Astrocyte of the cerebellum (primary cell): ENCODE measurements around the gene FBLN2.

Experiments used
- DNase-seq: peaks from one replicate; pipeline ENCODE4 v3.0.0-alpha.2; 2011; ENCODE audit warnings: low read depth
- H3K4me3 ChIP-seq: 2 replicates; pipeline ENCODE4 v1.5.1; 2011; ENCODE audit warnings: mild to moderate bottlenecking, low read depth, low read length, moderate library complexity
- CTCF ChIP-seq: IDR thresholded peaks from 2 replicates; pipeline ENCODE4 v1.5.1; 2012; ENCODE audit warnings: low read length, low read depth, moderate library complexity, mild to moderate bottlenecking; ENCODE audit errors: missing control alignments
- in situ Hi-C: cut with HindIII; loops from 2 replicates; pipeline ENCODE4 v1.10.0; 2017; ENCODE audit warnings: low sequenced_read_pairs

FBLN2 gene

DNA sequence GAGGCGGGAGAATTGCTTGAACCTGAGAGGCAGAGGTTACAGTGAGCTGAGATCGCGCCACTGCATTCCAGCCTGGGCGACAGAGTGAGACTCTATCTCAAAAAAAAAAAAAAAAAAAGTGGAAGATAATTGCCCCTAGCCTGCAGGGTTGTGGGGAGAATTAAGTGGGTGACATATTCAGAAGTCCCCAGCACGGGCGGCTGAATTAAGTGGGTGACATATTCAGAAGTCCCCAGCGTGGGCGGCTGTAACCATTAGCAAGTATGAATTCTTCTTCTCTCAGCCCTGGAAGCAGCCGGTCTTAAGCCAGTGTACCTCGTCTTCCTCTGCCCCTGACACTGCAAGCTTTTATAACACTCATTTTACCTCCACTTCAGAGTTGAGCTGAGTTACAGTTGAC is 44.7 kb downstream of the FBLN2 start:
- no peak for TF ChIP-seq CTCF
- H3K4me3 ChIP-seq = no peak overlapping the region
- in situ Hi-C loops = no loop called here
- DNase-seq = no peak

GRCh38 chr3:13594146-13594545 is 45.2 kb downstream of the FBLN2 start:
- no peak overlapping the region for H3K4me3 ChIP-seq
- in situ Hi-C loops = no loop called here
- DNase-seq = no peak
- no peak for TF ChIP-seq CTCF

GRCh38 chr3:13594991-13595421 is 46.1 kb downstream of the FBLN2 start:
- H3K4me3 ChIP-seq = no peak overlapping the region
- TF ChIP-seq CTCF = no peak
- in situ Hi-C loops = no loop called here
- no peak for DNase-seq

DNA sequence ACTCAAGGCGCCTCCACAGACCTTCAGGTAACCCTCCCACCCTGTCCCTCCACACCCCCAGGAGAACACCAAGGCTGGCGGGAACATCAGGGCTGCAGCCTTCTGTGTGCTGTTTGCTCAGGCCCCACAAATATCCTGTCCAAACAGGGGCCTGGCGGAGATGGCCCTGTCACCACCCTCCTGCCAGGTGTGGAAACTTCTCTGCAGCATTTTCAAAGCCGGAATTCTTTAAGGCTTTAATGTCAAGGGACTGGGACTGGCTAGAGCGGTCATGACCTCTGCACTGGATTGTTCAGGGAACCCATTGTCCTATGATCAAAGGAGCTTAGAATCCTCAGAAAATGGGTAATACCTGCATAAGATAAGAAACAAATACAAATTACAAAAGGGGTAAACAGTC is 46.6 kb downstream of the FBLN2 start:
- no peak for TF ChIP-seq CTCF
- no peak overlapping the region for H3K4me3 ChIP-seq
- in situ Hi-C loops = no loop called here
- no peak for DNase-seq

- in situ Hi-C loops = no loop called here
- no peak for TF ChIP-seq CTCF
- no peak for DNase-seq
- H3K4me3 ChIP-seq = no peak overlapping the region
Observed at GRCh38 chr3:13596426-13597205, 47.7 kb downstream of the FBLN2 start.

DNA sequence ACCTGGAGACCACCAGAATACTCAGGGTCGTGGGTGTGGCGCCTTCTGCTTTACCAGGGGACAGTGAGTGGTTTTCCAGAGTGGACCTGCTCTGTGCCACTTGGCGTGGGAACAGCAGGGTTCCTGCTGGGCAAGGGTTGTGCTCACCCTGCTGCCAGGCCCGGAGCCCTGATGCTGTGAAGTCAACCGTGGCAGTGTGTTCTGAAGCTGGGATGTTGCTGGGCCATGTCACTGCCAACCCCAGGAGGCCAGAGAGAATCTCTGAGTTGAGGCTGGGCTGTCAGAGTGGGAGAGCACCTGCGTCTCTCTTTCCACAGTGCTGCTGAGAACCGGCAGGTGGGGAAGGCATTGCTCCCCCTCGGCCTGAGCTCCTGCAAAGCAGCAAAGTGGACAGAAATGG is 48.7 kb downstream of the FBLN2 start:
- in situ Hi-C loops = no loop called here
- H3K4me3 ChIP-seq = no peak overlapping the region
- DNase-seq = no peak
- TF ChIP-seq CTCF = no peak
